HepG2 (cell line): ENCODE measurements around the gene B4GALT2. TPM values are rescaled to one million over a fixed set of nuclear protein-coding genes. Genes with fewer than 3 reads are reported as not detected.

Source experiments
- AKAP8 ChIP-seq: sonication (generic); formaldehyde crosslinking; IDR thresholded peaks from 2 replicates; pipeline ENCODE4 v1.5.1; 2020; ENCODE audit warnings: mild to moderate bottlenecking, missing genetic modification reagents
- DBP ChIP-seq: sonication (generic); formaldehyde crosslinking; IDR thresholded peaks from 2 replicates; pipeline ENCODE4 v1.4.0; 2020; ENCODE audit warnings: missing genetic modification reagents; ENCODE audit errors: not compliant biosample characterization
- EP300 ChIP-seq, 3 experiments: sonication (generic) in 1 of 3; formaldehyde crosslinking in 1 of 3; IDR thresholded peaks; 2 replicates each; pipeline versions ENCODE4 v1.5.1 to v1.6.1; 2011 to 2020; ENCODE audit warnings: low read depth in 2 of 3, low read length in 2 of 3, borderline replicate concordance in 1 of 3, improper control_type of control experiment in 1 of 3, mild to moderate bottlenecking in 1 of 3, missing genetic modification reagents in 1 of 3, moderate library complexity in 1 of 3
- FOXA1 ChIP-seq, 2 experiments: fragments of 450-650 bp in 1 of 2; sonication (generic) in 1 of 2; formaldehyde crosslinking in 1 of 2; IDR thresholded peaks; 2 replicates each; pipeline versions ENCODE4 v1.4.0 to v1.6.1; 2016 to 2020; ENCODE audit warnings: missing genetic modification reagents in 1 of 2
- GABPA ChIP-seq, 2 experiments: IDR thresholded peaks; 2 replicates each; pipeline ENCODE4 v1.6.1; 2011 to 2016; ENCODE audit warnings: low read depth in 2 of 2, low read length in 1 of 2, missing biosample characterization in 1 of 2, missing genetic modification characterization in 1 of 2
- GFI1 ChIP-seq: sonication (generic); formaldehyde crosslinking; IDR thresholded peaks from 2 replicates; pipeline ENCODE4 v1.5.0; 2020; ENCODE audit warnings: missing genetic modification reagents, mild to moderate bottlenecking, borderline replicate concordance
- HDAC2 ChIP-seq: sonication (generic); formaldehyde crosslinking; IDR thresholded peaks from 2 replicates; pipeline ENCODE4 v1.4.0; 2020; ENCODE audit warnings: missing genetic modification reagents
- MYC ChIP-seq: sonication (generic); formaldehyde crosslinking; IDR thresholded peaks from 2 replicates; pipeline ENCODE4 v1.9.0; 2021; ENCODE audit warnings: missing genetic modification reagents, borderline replicate concordance
- NCOA5 ChIP-seq: sonication (generic); formaldehyde crosslinking; IDR thresholded peaks from 2 replicates; pipeline ENCODE4 v1.4.0; 2020; ENCODE audit warnings: missing genetic modification reagents
- NFKB2 ChIP-seq: sonication (generic); formaldehyde crosslinking; IDR thresholded peaks from 2 replicates; pipeline ENCODE4 v1.4.0; 2020; ENCODE audit warnings: missing genetic modification reagents, borderline replicate concordance
- SRSF1 ChIP-seq: fragments of 200-400 bp; formaldehyde crosslinking; optimal IDR thresholded peaks from 2 replicates; pipeline ENCODE3; 2017; ENCODE audit warnings: mild to moderate bottlenecking, low read depth, low read length, moderate library complexity
- TARDBP ChIP-seq: sonication (generic); formaldehyde crosslinking; IDR thresholded peaks from 2 replicates; pipeline ENCODE4 v1.8.0; 2022; ENCODE audit warnings: mild to moderate bottlenecking, missing genetic modification reagents
- ZEB1 ChIP-seq: IDR thresholded peaks from 2 replicates; pipeline ENCODE4 v1.6.1; 2012; ENCODE audit warnings: mild to moderate bottlenecking, low read depth, inconsistent platforms; ENCODE audit not compliant: insufficient replicate concordance
- ZNF136 ChIP-seq: sonication (generic); formaldehyde crosslinking; IDR thresholded peaks from 2 replicates; pipeline ENCODE4 v1.8.1; 2022; ENCODE audit warnings: low read depth, mild to moderate bottlenecking, moderate library complexity, missing genetic modification reagents
- ZNF142 ChIP-seq: sonication (generic); formaldehyde crosslinking; IDR thresholded peaks from 2 replicates; pipeline ENCODE4 v1.4.0; 2020; ENCODE audit warnings: missing genetic modification reagents
- ZNF235 ChIP-seq: sonication (generic); formaldehyde crosslinking; IDR thresholded peaks from 2 replicates; pipeline ENCODE4 v1.8.1; 2023; ENCODE audit warnings: mild to moderate bottlenecking, missing genetic modification reagents, borderline replicate concordance
- ZNF414 ChIP-seq: sonication (generic); formaldehyde crosslinking; IDR thresholded peaks from 2 replicates; pipeline ENCODE4 v1.5.0; 2020; ENCODE audit warnings: missing genetic modification reagents
- ZNF546 ChIP-seq: sonication (generic); formaldehyde crosslinking; conservative IDR thresholded peaks from 2 replicates; pipeline ENCODE4 v1.8.1; 2023; ENCODE audit warnings: mild to moderate bottlenecking, missing genetic modification reagents
- ZNF709 ChIP-seq: sonication (generic); formaldehyde crosslinking; IDR thresholded peaks from 2 replicates; pipeline ENCODE4 v1.5.0; 2020; ENCODE audit warnings: mild to moderate bottlenecking, missing genetic modification reagents
- ZNF788 ChIP-seq: sonication (generic); formaldehyde crosslinking; IDR thresholded peaks from 2 replicates; pipeline ENCODE4 v1.5.0; 2020; ENCODE audit warnings: mild to moderate bottlenecking, missing genetic modification reagents, borderline replicate concordance
- polyA plus RNA-seq, 8 experiments: library from polyadenylated mRNA; depleted of rRNA in 3 of 8; stranded (reverse) in 7 of 8; unstranded in 1 of 8; fragments of >200 nt; fragmentation: Illumina TruSeq in 4 of 8; extraction: Trizol in 4 of 8; gene quantifications; 2 replicates each; pipeline versions ENCODE4 v1.2.1 to v1.2.3, GENCODE V29; 2011 to 2016; ENCODE audit warnings: low read depth in 4 of 8, missing spikeins in 1 of 8, mixed read lengths in 1 of 8; ENCODE audit not compliant: insufficient read depth in 1 of 8
- total RNA-seq, 5 experiments: library from RNA; depleted of rRNA; stranded (reverse); fragments of >200 nt; fragmentation: Illumina TruSeq; extraction: Trizol; gene quantifications; 2 replicates each; pipeline ENCODE4 v1.2.3, GENCODE V29; 2016; ENCODE audit warnings: low read depth in 1 of 5

Gene B4GALT2
- total and polyA plus RNA-seq, 2 of the 13 experiments (the other 11 are each of a cell fraction or from before 2014, with no cell fraction given) = 41.9 to 78.0 TPM

GRCh38 chr1:43974443-43975248 lies 4.4 kb upstream of the B4GALT2 start, which contains the start of gene ATP6V0B (continued):
- TF ChIP-seq DBP (CRISPR knock-in tag) = no peak
- TF ChIP-seq GFI1 (CRISPR knock-in tag) = no peak; the same call in 1 of the 2 replicates
- 0 out of 2 replicates have a peak, but pooled peaks have one; percentile 35 for TF ChIP-seq TARDBP (CRISPR knock-in tag)
- TF ChIP-seq AKAP8 (CRISPR knock-in tag) = peak; percentile 88
- no peak for TF ChIP-seq GABPA (IDR thresholded peaks at IDR 0.05; ENCODE audit: low read depth, low read length)
- peak; percentile 78 for TF ChIP-seq GABPA (CRISPR knock-in tag; IDR thresholded peaks at IDR 0.05; ENCODE audit: low read depth)
- TF ChIP-seq ZNF709 (CRISPR knock-in tag) = peak; percentile 32; the same call in 1 of the 2 replicates
- TF ChIP-seq ZNF788 (CRISPR knock-in tag) = peak; percentile 55; the same call in 1 of the 2 replicates
- TF ChIP-seq ZNF414 = no peak
- peak; percentile 20 for TF ChIP-seq ZEB1
- TF ChIP-seq ZNF136 = no peak; the same call in 1 of the 2 replicates
- peak; percentile 33 for TF ChIP-seq ZNF142
- TF ChIP-seq MYC (CRISPR knock-in tag) = peak; percentile 85; the same call in 1 of the 2 replicates
- peak; percentile 63 for TF ChIP-seq HDAC2 (CRISPR knock-in tag)
- TF ChIP-seq EP300 (IDR thresholded peaks at IDR 0.05; ENCODE audit: low read depth in 2 of 2, low read length in 2 of 2) = 0 out of 4 replicates have a peak, but pooled peaks of 1 of the 2 experiments have one; percentile 7
- TF ChIP-seq EP300 (CRISPR knock-in tag; IDR thresholded peaks at IDR 0.05; ENCODE audit: borderline replicate concordance) = no peak
- peak; percentile 59; the same call in 1 of the 2 replicates for TF ChIP-seq ZNF546 (CRISPR knock-in tag)
- no peak for TF ChIP-seq NCOA5
- peak; percentile 82; the same call in 1 of the 2 replicates for TF ChIP-seq ZNF235
- TF ChIP-seq SRSF1 = peak; percentile 90
- peak; percentile 65; the same call in 1 of the 2 replicates for TF ChIP-seq NFKB2 (CRISPR knock-in tag)
- TF ChIP-seq FOXA1 (IDR thresholded peaks at IDR 0.05) = no peak
- TF ChIP-seq FOXA1 (CRISPR knock-in tag; IDR thresholded peaks at IDR 0.05) = 0 out of 2 replicates have a peak, but pooled peaks have one; percentile 8
